Naive thymus-derived CD8-positive, alpha-beta T cell (primary cell): ENCODE data around the gene TBR1. TPM values are rescaled to one million over a fixed set of nuclear protein-coding genes. Genes with fewer than 3 reads are reported as not detected.
A peak's percentile ranks its signal among the peaks of the same experiment; 100 is the strongest.

Experiments used
- ATAC-seq, 2 donors: fragments of 150-1000 bp; cut with Tn5 transposase in 1 of 2; sonication (Bioruptor Pico), chemical (Tn5 transposase) in 1 of 2; 1 replicate in 1 of 2; 2 replicates in 1 of 2; pipeline ENCODE4 v1.10.0; 2021; ENCODE audit warnings: mild to moderate bottlenecking in 2 of 2, moderate library complexity in 2 of 2
- POLR2A ChIA-PET: fragments of 350-600 bp; sonication (Branson Sonifier 250); formaldehyde crosslinking; loops from one replicate; lab custom pipeline; 2021; ENCODE audit warnings: antibody characterized with exemption; lab: Charles Lee
- DNase-seq, 10 donors: peaks; one replicate each; pipeline versions ENCODE4 v3.0.0 to v3.0.0-alpha.2; 2020 to 2022
- H3K27ac Mint-ChIP-seq, 10 donors: one replicate each; pipeline ENCODE4 v1.8.0; 2020 to 2022; ENCODE audit warnings: mild to moderate bottlenecking in 10 of 10, mixed read lengths in 10 of 10, moderate library complexity in 4 of 10, inconsistent platforms in 1 of 10
- H3K27me3 Mint-ChIP-seq, 5 donors: one replicate each; pipeline ENCODE4 v1.8.0; 2021 to 2022; ENCODE audit warnings: mixed read lengths in 5 of 5
- H3K36me3 Mint-ChIP-seq, 3 donors: one replicate each; pipeline ENCODE4 v1.8.0; 2020 to 2022; ENCODE audit warnings: mixed read lengths in 3 of 3, mild to moderate bottlenecking in 2 of 3, inconsistent platforms in 1 of 3
- H3K4me1 Mint-ChIP-seq, 4 donors: one replicate each; pipeline ENCODE4 v1.8.0; 2021 to 2022; ENCODE audit warnings: mixed read lengths in 4 of 4
- H3K4me3 Mint-ChIP-seq, 10 donors: one replicate each; pipeline ENCODE4 v1.8.0; 2020 to 2022; ENCODE audit warnings: mild to moderate bottlenecking in 10 of 10, mixed read lengths in 10 of 10, moderate library complexity in 6 of 10, inconsistent platforms in 1 of 10
- H3K9me3 Mint-ChIP-seq, 9 donors: one replicate each; pipeline ENCODE4 v1.8.0; 2020 to 2022; ENCODE audit warnings: mixed read lengths in 9 of 9, mild to moderate bottlenecking in 3 of 9, inconsistent platforms in 1 of 9, moderate library complexity in 1 of 9
- polyA plus RNA-seq, 3 donors: library from polyadenylated mRNA; unstranded; fragments of 300-500 nt; fragmentation: Illumina TruSeq; gene quantifications; one replicate each; pipeline ENCODE4 v1.2.3, GENCODE V29; 2021
- total RNA-seq, 8 experiments: library from RNA in 2 of 8; stranded (reverse) in 2 of 8; gene quantifications; one replicate each; pipeline ENCODE4 v1.2.3 and lab custom pipeline; 2021 to 2026

TBR1 gene
- total and polyA plus RNA-seq, 5 experiments from 2014 or later = not detected

- Mint-ChIP-seq H3K4me1 (peaks cover 12 to 43% (median 33%) of the 10 kb centered on the region in 4 donors), H3K36me3 (peaks cover 4 to 35% (median 23%) of the 10 kb centered on the region in 3 donors), H3K27ac (peak overlapping the region in 1 of 10 donors; percentile 14), H3K9me3 (peaks cover 0 to 38% (median 8%) of the 10 kb centered on the region in 9 donors), H3K4me3 (peak overlapping the region; percentile 57 to 88 (median 80)), H3K27me3 (peaks cover 65 to 89% (median 78%) of the 10 kb centered on the region in 5 donors)
- DNase-seq (no peak), ATAC-seq (no peak)
- POLR2A ChIA-PET = no interaction called here
Measured at GRCh38 chr2:161424891-161425727, 9.0 kb downstream of the TBR1 start.

GRCh38 chr2:161425728-161426454 is 9.8 kb downstream of the TBR1 start:
- Mint-ChIP-seq H3K4me1 (peaks cover 10 to 38% (median 33%) of the 10 kb centered on the region in 4 donors), H3K27ac (no peak overlapping the region), H3K27me3 (peaks cover 59 to 88% (median 78%) of the 10 kb centered on the region in 5 donors), H3K36me3 (peaks cover 4 to 32% (median 19%) of the 10 kb centered on the region in 3 donors), H3K9me3 (peaks cover 0 to 38% (median 8%) of the 10 kb centered on the region in 9 donors), H3K4me3 (peak overlapping the region in 4 of 10 donors; percentile 3 to 62 (median 52))
- no peak for DNase-seq
- POLR2A ChIA-PET = no interaction called here
- no peak for ATAC-seq

- ATAC-seq (no peak), DNase-seq (no peak)
- peaks cover 56 to 88% (median 76%) of the 10 kb centered on the region in 5 donors for H3K27me3 Mint-ChIP-seq
- H3K4me3 Mint-ChIP-seq = peak overlapping the region in 8 of 10 donors; percentile 34 to 68 (median 50)
- no peak overlapping the region for H3K27ac Mint-ChIP-seq
- peaks cover 10 to 38% (median 33%) of the 10 kb centered on the region in 4 donors for H3K4me1 Mint-ChIP-seq
- peaks cover 4 to 31% (median 18%) of the 10 kb centered on the region in 3 donors for H3K36me3 Mint-ChIP-seq
- H3K9me3 Mint-ChIP-seq = peaks cover 0 to 41% (median 8%) of the 10 kb centered on the region in 9 donors
- POLR2A ChIA-PET = no interaction called here
Measured at GRCh38 chr2:161426455-161426921, 10.4 kb downstream of the TBR1 start.

GRCh38 chr2:161426922-161427663 is 11.0 kb downstream of the TBR1 start:
- Mint-ChIP-seq H3K9me3 (peaks cover 0 to 38% (median 8%) of the 10 kb centered on the region in 9 donors), H3K36me3 (peaks cover 4 to 28% (median 18%) of the 10 kb centered on the region in 3 donors), H3K4me1 (peaks cover 10 to 38% (median 33%) of the 10 kb centered on the region in 4 donors), H3K27ac (no peak overlapping the region), H3K27me3 (peaks cover 57 to 88% (median 76%) of the 10 kb centered on the region in 5 donors), H3K4me3 (peak overlapping the region; percentile 55 to 77 (median 70))
- no peak for DNase-seq
- peak; percentile 16 to 21 for ATAC-seq
- POLR2A ChIA-PET = no interaction called here

- peaks cover 4 to 28% (median 18%) of the 10 kb centered on the region in 3 donors for H3K36me3 Mint-ChIP-seq
- peaks cover 53 to 86% (median 71%) of the 10 kb centered on the region in 5 donors for H3K27me3 Mint-ChIP-seq
- H3K4me3 Mint-ChIP-seq = peak overlapping the region in 9 of 10 donors; percentile 55 to 77 (median 70)
- H3K27ac Mint-ChIP-seq = no peak overlapping the region
- peaks cover 0 to 38% (median 8%) of the 10 kb centered on the region in 9 donors for H3K9me3 Mint-ChIP-seq
- ATAC-seq = peak in 1 of 2 donors; percentile 39
- POLR2A ChIA-PET = no interaction called here
- no peak for DNase-seq
- peaks cover 10 to 32% (median 28%) of the 10 kb centered on the region in 4 donors for H3K4me1 Mint-ChIP-seq
Measured at GRCh38 chr2:161427664-161428587, 11.8 kb downstream of the TBR1 start.

- H3K9me3 Mint-ChIP-seq = peaks cover 0 to 30% (median 6%) of the 10 kb centered on the region in 9 donors
- peaks cover 49 to 84% (median 64%) of the 10 kb centered on the region in 5 donors for H3K27me3 Mint-ChIP-seq
- peaks cover 4 to 19% (median 12%) of the 10 kb centered on the region in 3 donors for H3K36me3 Mint-ChIP-seq
- DNase-seq = no peak
- H3K4me3 Mint-ChIP-seq = no peak overlapping the region
- peaks cover 5 to 20% (median 15%) of the 10 kb centered on the region in 4 donors for H3K4me1 Mint-ChIP-seq
- no peak for ATAC-seq
- no peak overlapping the region for H3K27ac Mint-ChIP-seq
- POLR2A ChIA-PET = no interaction called here
Measured at GRCh38 chr2:161430386-161430785, 14.3 kb downstream of the TBR1 start.

GRCh38 chr2:161432107-161432506 is 16.0 kb downstream of the TBR1 start:
- DNase-seq = no peak
- Mint-ChIP-seq H3K4me3 (no peak overlapping the region), H3K9me3 (peaks cover 0 to 24% (median 4%) of the 10 kb centered on the region in 9 donors), H3K27ac (no peak overlapping the region), H3K36me3 (peaks cover 4 to 11% (median 7%) of the 10 kb centered on the region in 3 donors), H3K4me1 (peaks cover 5 to 7% (median 7%) of the 10 kb centered on the region in 4 donors), H3K27me3 (peaks cover 38 to 78% (median 58%) of the 10 kb centered on the region in 5 donors)
- ATAC-seq = no peak
- POLR2A ChIA-PET = no interaction called here

- Mint-ChIP-seq H3K4me3 (no peak overlapping the region), H3K4me1 (no peaks in the 10 kb centered on the region), H3K27ac (no peak overlapping the region), H3K27me3 (peaks cover 34 to 72% (median 43%) of the 10 kb centered on the region in 5 donors), H3K9me3 (peaks cover 0 to 12% (median 0%) of the 10 kb centered on the region in 9 donors), H3K36me3 (no peaks in the 10 kb centered on the region)
- DNase-seq = no peak
- ATAC-seq = no peak
- POLR2A ChIA-PET = no interaction called here
Measured at GRCh38 chr2:161434118-161434517, 18.0 kb downstream of the TBR1 start.

GRCh38 chr2:161436411-161436810 is 20.3 kb downstream of the TBR1 start:
- peaks cover 0 to 10% (median 0%) of the 10 kb centered on the region in 9 donors for H3K9me3 Mint-ChIP-seq
- DNase-seq = no peak
- H3K4me1 Mint-ChIP-seq = no peaks in the 10 kb centered on the region
- H3K4me3 Mint-ChIP-seq = no peak overlapping the region
- peaks cover 29 to 59% (median 32%) of the 10 kb centered on the region in 5 donors for H3K27me3 Mint-ChIP-seq
- H3K36me3 Mint-ChIP-seq = no peaks in the 10 kb centered on the region
- POLR2A ChIA-PET = no interaction called here
- H3K27ac Mint-ChIP-seq = no peak overlapping the region
- ATAC-seq = no peak

- H3K36me3 Mint-ChIP-seq = no peaks in the 10 kb centered on the region
- H3K27me3 Mint-ChIP-seq = peaks cover 23 to 56% (median 26%) of the 10 kb centered on the region in 5 donors
- ATAC-seq (no peak), DNase-seq (no peak)
- H3K27ac Mint-ChIP-seq = no peak overlapping the region
- H3K4me3 Mint-ChIP-seq = no peak overlapping the region
- peaks cover 0 to 8% (median 0%) of the 10 kb centered on the region in 9 donors for H3K9me3 Mint-ChIP-seq
- no peaks in the 10 kb centered on the region for H3K4me1 Mint-ChIP-seq
- POLR2A ChIA-PET = no interaction called here
Measured at GRCh38 chr2:161438598-161438997, 22.5 kb downstream of the TBR1 start.

GRCh38 chr2:161445097-161445496 is 29.0 kb downstream of the TBR1 start:
- peaks cover 11 to 51% (median 15%) of the 10 kb centered on the region in 5 donors for H3K27me3 Mint-ChIP-seq
- DNase-seq (no peak), ATAC-seq (no peak)
- H3K4me1 Mint-ChIP-seq = no peaks in the 10 kb centered on the region
- POLR2A ChIA-PET = no interaction called here
- H3K36me3 Mint-ChIP-seq = peaks cover 0 to under 1% (median 0%) of the 10 kb centered on the region in 3 donors
- no peak overlapping the region for H3K27ac Mint-ChIP-seq
- no peak overlapping the region for H3K4me3 Mint-ChIP-seq
- H3K9me3 Mint-ChIP-seq = no peaks in the 10 kb centered on the region
